HepG2 (cell line): ENCODE measurements around the gene EVA1A. TPM values are rescaled to one million over a fixed set of nuclear protein-coding genes. Genes with fewer than 3 reads are reported as not detected.
A peak's percentile ranks its signal among the peaks of the same experiment; 100 is the strongest.

Source experiments
- JUND ChIP-seq: sonication (generic); formaldehyde crosslinking; IDR thresholded peaks from 2 replicates; pipeline ENCODE4 v1.8.0; 2022; ENCODE audit warnings: mild to moderate bottlenecking, missing genetic modification reagents
- SAFB2 ChIP-seq: sonication (generic); formaldehyde crosslinking; IDR thresholded peaks from 2 replicates; pipeline ENCODE4 v1.5.1; 2020; ENCODE audit warnings: missing genetic modification reagents, low read depth, mild to moderate bottlenecking, borderline replicate concordance
- SSRP1 ChIP-seq: IDR thresholded peaks from 2 replicates; pipeline ENCODE4 v1.6.1; 2016; ENCODE audit warnings: control low read depth
- TCF12 ChIP-seq, 2 experiments: fragments of 450-650 bp in 1 of 2; sonication (generic) in 1 of 2; formaldehyde crosslinking in 1 of 2; IDR thresholded peaks; 2 replicates each; pipeline versions ENCODE4 v1.6.1 to v1.8.0; 2017 to 2022; ENCODE audit warnings: antibody characterized with exemption in 1 of 2, mild to moderate bottlenecking in 1 of 2, missing genetic modification reagents in 1 of 2, moderate library complexity in 1 of 2
- ZNF124 ChIP-seq: sonication (generic); formaldehyde crosslinking; IDR thresholded peaks from 2 replicates; pipeline ENCODE4 v1.4.0; 2020; ENCODE audit warnings: missing genetic modification reagents
- polyA plus RNA-seq, 8 experiments: library from polyadenylated mRNA; depleted of rRNA in 3 of 8; stranded (reverse) in 7 of 8; unstranded in 1 of 8; fragments of >200 nt; fragmentation: Illumina TruSeq in 4 of 8; extraction: Trizol in 4 of 8; gene quantifications; 2 replicates each; pipeline versions ENCODE4 v1.2.1 to v1.2.3, GENCODE V29; 2011 to 2016; ENCODE audit warnings: low read depth in 4 of 8, missing spikeins in 1 of 8, mixed read lengths in 1 of 8; ENCODE audit not compliant: insufficient read depth in 1 of 8
- total RNA-seq, 5 experiments: library from RNA; depleted of rRNA; stranded (reverse); fragments of >200 nt; fragmentation: Illumina TruSeq; extraction: Trizol; gene quantifications; 2 replicates each; pipeline ENCODE4 v1.2.3, GENCODE V29; 2016; ENCODE audit warnings: low read depth in 1 of 5
- TF ChIP-seq, protein P1 (sequence below): sonication (generic); formaldehyde crosslinking; IDR thresholded peaks from 2 replicates; pipeline ENCODE4 v1.5.1; 2020; ENCODE audit warnings: missing genetic modification reagents, mild to moderate bottlenecking, borderline replicate concordance
- TF ChIP-seq, protein P2 (sequence below): sonication (generic); formaldehyde crosslinking; IDR thresholded peaks from 2 replicates; pipeline ENCODE4 v1.4.0; 2020; ENCODE audit warnings: missing genetic modification reagents
- TF ChIP-seq, protein P3 (sequence below), 2 experiments: sonication (generic) in 1 of 2; formaldehyde crosslinking in 1 of 2; IDR thresholded peaks; 2 replicates each; pipeline versions ENCODE4 v1.6.1 to v1.9.0; 2014 to 2022; ENCODE audit warnings: antibody characterized with exemption in 1 of 2, borderline replicate concordance in 1 of 2, inconsistent platforms in 1 of 2, low read depth in 1 of 2, missing genetic modification reagents in 1 of 2
- TF ChIP-seq, protein P4 (sequence below): sonication (generic); formaldehyde crosslinking; IDR thresholded peaks from 2 replicates; pipeline ENCODE4; 2020; ENCODE audit warnings: missing genetic modification reagents, mild to moderate bottlenecking, borderline replicate concordance
- TF ChIP-seq, protein P5 (sequence below): sonication (generic); formaldehyde crosslinking; IDR thresholded peaks from 2 replicates; pipeline ENCODE4 v1.4.0; 2020; ENCODE audit warnings: mild to moderate bottlenecking, missing genetic modification reagents
- TF ChIP-seq, protein P6 (sequence below): IDR thresholded peaks from 2 replicates; pipeline ENCODE4 v1.6.1; 2018; ENCODE audit warnings: missing genetic modification reagents

Gene EVA1A
- total and polyA plus RNA-seq, 2 of the 13 experiments (the other 11 are each of a cell fraction or from before 2014, with no cell fraction given): 57.5 to 57.8 TPM

DNA sequence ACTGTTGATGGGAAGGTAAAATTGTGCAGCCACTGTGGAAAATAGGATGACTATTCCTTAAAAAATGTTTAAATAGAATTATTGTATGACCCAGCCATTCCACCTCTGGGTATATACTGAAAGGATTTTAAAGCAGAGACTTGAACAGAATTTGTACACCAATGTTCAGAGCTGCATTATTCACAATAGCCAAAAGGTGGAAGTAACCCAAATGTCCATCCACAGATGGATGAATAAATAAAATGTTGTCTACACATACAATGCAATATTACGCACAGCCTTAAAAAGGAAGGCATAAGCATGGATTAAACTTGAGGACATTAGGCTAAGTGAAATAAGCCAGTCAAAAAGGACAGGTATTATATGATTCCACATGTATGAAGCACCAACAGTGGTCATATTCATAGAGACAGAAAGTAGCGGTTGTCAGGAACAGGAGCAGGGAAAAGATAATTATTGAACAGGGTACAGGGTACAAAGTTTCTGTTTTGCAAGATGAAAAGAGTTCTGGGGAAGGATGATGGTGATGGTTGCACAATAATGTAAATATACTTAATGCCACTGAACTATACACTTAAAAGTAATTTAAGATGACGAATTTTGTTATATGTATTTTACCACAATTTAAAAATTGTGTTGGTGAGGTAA is 39.4 kb downstream of the EVA1A start (continued):
- TF ChIP-seq, protein P1, sequence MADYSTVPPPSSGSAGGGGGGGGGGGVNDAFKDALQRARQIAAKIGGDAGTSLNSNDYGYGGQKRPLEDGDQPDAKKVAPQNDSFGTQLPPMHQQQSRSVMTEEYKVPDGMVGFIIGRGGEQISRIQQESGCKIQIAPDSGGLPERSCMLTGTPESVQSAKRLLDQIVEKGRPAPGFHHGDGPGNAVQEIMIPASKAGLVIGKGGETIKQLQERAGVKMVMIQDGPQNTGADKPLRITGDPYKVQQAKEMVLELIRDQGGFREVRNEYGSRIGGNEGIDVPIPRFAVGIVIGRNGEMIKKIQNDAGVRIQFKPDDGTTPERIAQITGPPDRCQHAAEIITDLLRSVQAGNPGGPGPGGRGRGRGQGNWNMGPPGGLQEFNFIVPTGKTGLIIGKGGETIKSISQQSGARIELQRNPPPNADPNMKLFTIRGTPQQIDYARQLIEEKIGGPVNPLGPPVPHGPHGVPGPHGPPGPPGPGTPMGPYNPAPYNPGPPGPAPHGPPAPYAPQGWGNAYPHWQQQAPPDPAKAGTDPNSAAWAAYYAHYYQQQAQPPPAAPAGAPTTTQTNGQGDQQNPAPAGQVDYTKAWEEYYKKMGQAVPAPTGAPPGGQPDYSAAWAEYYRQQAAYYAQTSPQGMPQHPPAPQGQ (CRISPR knock-in tag): peak; percentile 68; the same call in 1 of the 2 replicates
- TF ChIP-seq, protein P2, sequence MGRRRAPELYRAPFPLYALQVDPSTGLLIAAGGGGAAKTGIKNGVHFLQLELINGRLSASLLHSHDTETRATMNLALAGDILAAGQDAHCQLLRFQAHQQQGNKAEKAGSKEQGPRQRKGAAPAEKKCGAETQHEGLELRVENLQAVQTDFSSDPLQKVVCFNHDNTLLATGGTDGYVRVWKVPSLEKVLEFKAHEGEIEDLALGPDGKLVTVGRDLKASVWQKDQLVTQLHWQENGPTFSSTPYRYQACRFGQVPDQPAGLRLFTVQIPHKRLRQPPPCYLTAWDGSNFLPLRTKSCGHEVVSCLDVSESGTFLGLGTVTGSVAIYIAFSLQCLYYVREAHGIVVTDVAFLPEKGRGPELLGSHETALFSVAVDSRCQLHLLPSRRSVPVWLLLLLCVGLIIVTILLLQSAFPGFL (CRISPR knock-in tag): no peak
- TF ChIP-seq SAFB2 (CRISPR knock-in tag) (no peak), JUND (no peak), TCF12 (IDR thresholded peaks at IDR 0.05) (no peak), TCF12 (CRISPR knock-in tag; IDR thresholded peaks at IDR 0.05) (peak; percentile 94), ZNF124 (CRISPR knock-in tag) (no peak), SSRP1 (CRISPR knock-in tag) (peak; percentile 92; the same call in 1 of the 2 replicates)
- TF ChIP-seq, protein P3, sequence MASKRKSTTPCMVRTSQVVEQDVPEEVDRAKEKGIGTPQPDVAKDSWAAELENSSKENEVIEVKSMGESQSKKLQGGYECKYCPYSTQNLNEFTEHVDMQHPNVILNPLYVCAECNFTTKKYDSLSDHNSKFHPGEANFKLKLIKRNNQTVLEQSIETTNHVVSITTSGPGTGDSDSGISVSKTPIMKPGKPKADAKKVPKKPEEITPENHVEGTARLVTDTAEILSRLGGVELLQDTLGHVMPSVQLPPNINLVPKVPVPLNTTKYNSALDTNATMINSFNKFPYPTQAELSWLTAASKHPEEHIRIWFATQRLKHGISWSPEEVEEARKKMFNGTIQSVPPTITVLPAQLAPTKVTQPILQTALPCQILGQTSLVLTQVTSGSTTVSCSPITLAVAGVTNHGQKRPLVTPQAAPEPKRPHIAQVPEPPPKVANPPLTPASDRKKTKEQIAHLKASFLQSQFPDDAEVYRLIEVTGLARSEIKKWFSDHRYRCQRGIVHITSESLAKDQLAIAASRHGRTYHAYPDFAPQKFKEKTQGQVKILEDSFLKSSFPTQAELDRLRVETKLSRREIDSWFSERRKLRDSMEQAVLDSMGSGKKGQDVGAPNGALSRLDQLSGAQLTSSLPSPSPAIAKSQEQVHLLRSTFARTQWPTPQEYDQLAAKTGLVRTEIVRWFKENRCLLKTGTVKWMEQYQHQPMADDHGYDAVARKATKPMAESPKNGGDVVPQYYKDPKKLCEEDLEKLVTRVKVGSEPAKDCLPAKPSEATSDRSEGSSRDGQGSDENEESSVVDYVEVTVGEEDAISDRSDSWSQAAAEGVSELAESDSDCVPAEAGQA (IDR thresholded peaks at IDR 0.05; ENCODE audit: low read depth): no peak
- TF ChIP-seq, protein P3 (CRISPR knock-in tag; IDR thresholded peaks at IDR 0.05; ENCODE audit: borderline replicate concordance): peak; percentile 79; the same call in 1 of the 2 replicates
- TF ChIP-seq, protein P4, sequence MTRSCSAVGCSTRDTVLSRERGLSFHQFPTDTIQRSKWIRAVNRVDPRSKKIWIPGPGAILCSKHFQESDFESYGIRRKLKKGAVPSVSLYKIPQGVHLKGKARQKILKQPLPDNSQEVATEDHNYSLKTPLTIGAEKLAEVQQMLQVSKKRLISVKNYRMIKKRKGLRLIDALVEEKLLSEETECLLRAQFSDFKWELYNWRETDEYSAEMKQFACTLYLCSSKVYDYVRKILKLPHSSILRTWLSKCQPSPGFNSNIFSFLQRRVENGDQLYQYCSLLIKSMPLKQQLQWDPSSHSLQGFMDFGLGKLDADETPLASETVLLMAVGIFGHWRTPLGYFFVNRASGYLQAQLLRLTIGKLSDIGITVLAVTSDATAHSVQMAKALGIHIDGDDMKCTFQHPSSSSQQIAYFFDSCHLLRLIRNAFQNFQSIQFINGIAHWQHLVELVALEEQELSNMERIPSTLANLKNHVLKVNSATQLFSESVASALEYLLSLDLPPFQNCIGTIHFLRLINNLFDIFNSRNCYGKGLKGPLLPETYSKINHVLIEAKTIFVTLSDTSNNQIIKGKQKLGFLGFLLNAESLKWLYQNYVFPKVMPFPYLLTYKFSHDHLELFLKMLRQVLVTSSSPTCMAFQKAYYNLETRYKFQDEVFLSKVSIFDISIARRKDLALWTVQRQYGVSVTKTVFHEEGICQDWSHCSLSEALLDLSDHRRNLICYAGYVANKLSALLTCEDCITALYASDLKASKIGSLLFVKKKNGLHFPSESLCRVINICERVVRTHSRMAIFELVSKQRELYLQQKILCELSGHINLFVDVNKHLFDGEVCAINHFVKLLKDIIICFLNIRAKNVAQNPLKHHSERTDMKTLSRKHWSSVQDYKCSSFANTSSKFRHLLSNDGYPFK: no peak
- TF ChIP-seq, protein P5, sequence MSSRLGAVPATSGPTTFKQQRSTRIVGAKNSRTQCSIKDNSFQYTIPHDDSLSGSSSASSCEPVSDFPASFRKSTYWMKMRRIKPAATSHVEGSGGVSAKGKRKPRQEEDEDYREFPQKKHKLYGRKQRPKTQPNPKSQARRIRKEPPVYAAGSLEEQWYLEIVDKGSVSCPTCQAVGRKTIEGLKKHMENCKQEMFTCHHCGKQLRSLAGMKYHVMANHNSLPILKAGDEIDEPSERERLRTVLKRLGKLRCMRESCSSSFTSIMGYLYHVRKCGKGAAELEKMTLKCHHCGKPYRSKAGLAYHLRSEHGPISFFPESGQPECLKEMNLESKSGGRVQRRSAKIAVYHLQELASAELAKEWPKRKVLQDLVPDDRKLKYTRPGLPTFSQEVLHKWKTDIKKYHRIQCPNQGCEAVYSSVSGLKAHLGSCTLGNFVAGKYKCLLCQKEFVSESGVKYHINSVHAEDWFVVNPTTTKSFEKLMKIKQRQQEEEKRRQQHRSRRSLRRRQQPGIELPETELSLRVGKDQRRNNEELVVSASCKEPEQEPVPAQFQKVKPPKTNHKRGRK (CRISPR knock-in tag): no peak
- TF ChIP-seq, protein P6, sequence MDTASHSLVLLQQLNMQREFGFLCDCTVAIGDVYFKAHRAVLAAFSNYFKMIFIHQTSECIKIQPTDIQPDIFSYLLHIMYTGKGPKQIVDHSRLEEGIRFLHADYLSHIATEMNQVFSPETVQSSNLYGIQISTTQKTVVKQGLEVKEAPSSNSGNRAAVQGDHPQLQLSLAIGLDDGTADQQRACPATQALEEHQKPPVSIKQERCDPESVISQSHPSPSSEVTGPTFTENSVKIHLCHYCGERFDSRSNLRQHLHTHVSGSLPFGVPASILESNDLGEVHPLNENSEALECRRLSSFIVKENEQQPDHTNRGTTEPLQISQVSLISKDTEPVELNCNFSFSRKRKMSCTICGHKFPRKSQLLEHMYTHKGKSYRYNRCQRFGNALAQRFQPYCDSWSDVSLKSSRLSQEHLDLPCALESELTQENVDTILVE (CRISPR knock-in tag): peak; percentile 70
